IMR-90 (cell line): Measurements from ENCODE around the gene GAREM1. TPM values are rescaled to one million over a fixed set of nuclear protein-coding genes. Genes with fewer than 3 reads are reported as not detected.

Source experiments
- ATAC-seq: fragments of 200-7000 bp; cut with Tn5 transposase; 2 replicates; pipeline ENCODE4 v1.9.1; 2020; ENCODE audit warnings: low read depth, mild to moderate bottlenecking, moderate library complexity
- BruUV-seq: library from RNA; stranded (reverse); fragments of 400-500 nt; replicated peaks from 2 replicates; lab custom pipeline; 2021; lab: Mats Ljungman, UMichigan
- CTCF ChIA-PET: fragments of 300-600 bp; formaldehyde crosslinking; extraction: SDS; loops from one replicate; lab custom pipeline; 2021; ENCODE audit warnings: antibody characterized with exemption; lab: Yijun Ruan, JAX
- POLR2A ChIA-PET: fragments of 300-600 bp; sonication (Branson Sonifier 250); formaldehyde crosslinking; loops from one replicate; lab custom pipeline; 2022; ENCODE audit warnings: antibody characterized with exemption; ENCODE audit not compliant: unreplicated experiment; lab: Charles Lee
- DNase-seq: peaks from one replicate; pipeline ENCODE4 v3.0.0; 2013
- H2AFZ ChIP-seq: replicated peaks from 2 replicates; pipeline ENCODE3; 2013; ENCODE audit warnings: low read length, mild to moderate bottlenecking; ENCODE audit not compliant: poor library complexity
- H2AK5ac ChIP-seq: 2 replicates; pipeline ENCODE4 v1.6.1; 2013; ENCODE audit warnings: low read depth, low read length, inconsistent platforms
- H2AK9ac ChIP-seq: replicated peaks from 2 replicates; pipeline ENCODE3; 2013; ENCODE audit warnings: mild to moderate bottlenecking, low read depth, low read length, moderate library complexity; ENCODE audit not compliant: poor library complexity
- H2BK120ac ChIP-seq: 2 replicates; pipeline ENCODE4 v1.6.1; 2013; ENCODE audit warnings: low read depth, low read length, inconsistent platforms
- H2BK15ac ChIP-seq: 3 replicates; pipeline ENCODE4 v1.6.1; 2013; ENCODE audit warnings: low read depth, low read length, inconsistent platforms
- H2BK20ac ChIP-seq: 2 replicates; pipeline ENCODE4 v1.6.1; 2013; ENCODE audit warnings: low read depth, mild to moderate bottlenecking, inconsistent platforms, low read length, moderate library complexity
- H2BK5ac ChIP-seq: 2 replicates; pipeline ENCODE4 v1.6.1; 2013; ENCODE audit warnings: mild to moderate bottlenecking, low read depth, low read length, inconsistent platforms; ENCODE audit not compliant: poor library complexity, severe bottlenecking
- H3K14ac ChIP-seq: replicated peaks from 2 replicates; pipeline ENCODE4 v1.6.1; 2013; ENCODE audit warnings: low read depth, low read length, inconsistent platforms
- H3K18ac ChIP-seq: 2 replicates; pipeline ENCODE4 v1.6.1; 2013; ENCODE audit warnings: low read depth, low read length, control low read depth
- H3K23ac ChIP-seq: 2 replicates; pipeline ENCODE4 v1.6.1; 2013; ENCODE audit warnings: low read depth, low read length, inconsistent platforms
- H3K27ac ChIP-seq: 2 replicates; pipeline ENCODE4 v1.5.1; 2013; ENCODE audit warnings: mild to moderate bottlenecking, control low read depth, low read length; ENCODE audit not compliant: insufficient read depth
- H3K27me3 ChIP-seq: 2 replicates; pipeline ENCODE4 v1.6.1; 2013; ENCODE audit warnings: low read length; ENCODE audit not compliant: control insufficient read depth, insufficient read depth
- H3K36me3 ChIP-seq: 2 replicates; pipeline ENCODE4 v1.6.1; 2013; ENCODE audit warnings: low read length, mixed read lengths; ENCODE audit not compliant: control insufficient read depth, insufficient read depth
- H3K4ac ChIP-seq: 2 replicates; pipeline ENCODE4 v1.6.1; 2013; ENCODE audit warnings: low read depth, low read length, inconsistent platforms
- H3K4me1 ChIP-seq: 2 replicates; pipeline ENCODE4 v1.6.1; 2013; ENCODE audit warnings: low read length, mixed read lengths; ENCODE audit not compliant: control insufficient read depth, insufficient read depth
- H3K4me2 ChIP-seq: 2 replicates; pipeline ENCODE4 v1.6.1; 2013; ENCODE audit warnings: low read depth, mild to moderate bottlenecking, control low read depth, low read length, moderate library complexity
- H3K4me3 ChIP-seq: 2 replicates; pipeline ENCODE4 v1.5.1; 2013; ENCODE audit warnings: low read depth, mild to moderate bottlenecking, control low read depth, low read length, moderate library complexity; ENCODE audit not compliant: insufficient read depth
- H3K56ac ChIP-seq: 2 replicates; pipeline ENCODE4 v1.6.1; 2013; ENCODE audit warnings: low read length, inconsistent platforms; ENCODE audit not compliant: insufficient read depth; ENCODE audit errors: extremely low read depth
- H3K79me1 ChIP-seq, 2 experiments: 2 replicates each; pipeline ENCODE4 v1.6.1; 2013; ENCODE audit warnings: low read length in 2 of 2, inconsistent platforms in 1 of 2, low read depth in 1 of 2
- H3K9ac ChIP-seq: 2 replicates; pipeline ENCODE4 v1.6.1; 2013; ENCODE audit warnings: low read depth, low read length, control low read depth
- H3K9me1 ChIP-seq: 2 replicates; pipeline ENCODE4 v1.6.1; 2013; ENCODE audit warnings: low read length, inconsistent platforms; ENCODE audit not compliant: insufficient read depth
- H3K9me3 ChIP-seq: 2 replicates; pipeline ENCODE4 v1.6.1; 2013; ENCODE audit warnings: low read length; ENCODE audit not compliant: control insufficient read depth, insufficient read depth
- H4K20me1 ChIP-seq: 2 replicates; pipeline ENCODE4 v1.6.1; 2013; ENCODE audit warnings: low read length, inconsistent platforms; ENCODE audit not compliant: insufficient read depth
- H4K5ac ChIP-seq: 2 replicates; pipeline ENCODE4 v1.6.1; 2013; ENCODE audit warnings: mild to moderate bottlenecking, low read depth, low read length, control low read depth
- H4K8ac ChIP-seq, 2 experiments: 2 replicates each; pipeline ENCODE4 v1.6.1; 2013; ENCODE audit warnings: low read depth in 2 of 2, low read length in 2 of 2, control low read depth in 1 of 2, inconsistent platforms in 1 of 2
- H4K91ac ChIP-seq: 2 replicates; pipeline ENCODE4 v1.6.1; 2013; ENCODE audit warnings: low read depth, low read length, inconsistent platforms; ENCODE audit not compliant: insufficient read depth
- BHLHE40 ChIP-seq: fragments of 150-350 bp; IDR thresholded peaks from 2 replicates; pipeline ENCODE4 v1.6.1; 2016; ENCODE audit warnings: mild to moderate bottlenecking, low read depth, low read length
- CEBPB ChIP-seq: IDR thresholded peaks from 2 replicates; pipeline ENCODE4 v1.6.1; 2012; ENCODE audit warnings: low read depth, low read length, improper control_type of control experiment
- CHD1 ChIP-seq: IDR thresholded peaks from 2 replicates; pipeline ENCODE4 v1.6.1; 2012; ENCODE audit warnings: low read depth, low read length, improper control_type of control experiment
- FOS ChIP-seq: fragments of 150-350 bp; IDR thresholded peaks from 2 replicates; pipeline ENCODE4 v1.6.1; 2016; ENCODE audit warnings: low read depth, low read length
- MAFK ChIP-seq: IDR thresholded peaks from 2 replicates; pipeline ENCODE4 v1.6.1; 2012; ENCODE audit warnings: low read depth, low read length, improper control_type of control experiment
- MAZ ChIP-seq: IDR thresholded peaks from 2 replicates; pipeline ENCODE4 v1.6.1; 2012; ENCODE audit warnings: low read depth, mild to moderate bottlenecking, low read length, improper control_type of control experiment, moderate library complexity, borderline replicate concordance
- MXI1 ChIP-seq: IDR thresholded peaks from 2 replicates; pipeline ENCODE4 v1.6.1; 2012; ENCODE audit warnings: low read depth, mild to moderate bottlenecking, low read length, moderate library complexity, borderline replicate concordance
- NFE2L2 ChIP-seq: fragments of 150-350 bp; IDR thresholded peaks from 2 replicates; pipeline ENCODE4 v1.6.1; 2016; ENCODE audit warnings: low read depth, mild to moderate bottlenecking, low read length
- POLR2A ChIP-seq: IDR thresholded peaks from 2 replicates; pipeline ENCODE4 v1.6.1; 2012; ENCODE audit warnings: mild to moderate bottlenecking, low read depth, low read length
- RAD21 ChIP-seq: IDR thresholded peaks from 2 replicates; pipeline ENCODE4 v1.6.1; 2012; ENCODE audit warnings: low read length, improper control_type of control experiment
- RCOR1 ChIP-seq: IDR thresholded peaks from 2 replicates; pipeline ENCODE4 v1.6.1; 2012; ENCODE audit warnings: mild to moderate bottlenecking, low read length, improper control_type of control experiment; ENCODE audit not compliant: insufficient replicate concordance
- RFX5 ChIP-seq: IDR thresholded peaks from 2 replicates; pipeline ENCODE4 v1.8.0; 2012; ENCODE audit warnings: low read depth, mild to moderate bottlenecking, low read length, moderate library complexity
- SMC3 ChIP-seq: fragments of 150-350 bp; IDR thresholded peaks from 2 replicates; pipeline ENCODE4 v1.6.1; 2016; ENCODE audit warnings: low read depth, mild to moderate bottlenecking, antibody characterized with exemption, low read length, moderate library complexity
- USF2 ChIP-seq: fragments of 150-350 bp; IDR thresholded peaks from 2 replicates; pipeline ENCODE4 v1.6.1; 2017; ENCODE audit warnings: mild to moderate bottlenecking, antibody characterized with exemption, low read length, low read depth
- WGBS, 2 experiments: methylation state at CpG; one replicate each; pipeline versions ENCODE4 v1.1.5 to v1.1.7; 2013; ENCODE audit warnings: missing lambda C conversion rate in 2 of 2; ENCODE audit not compliant: insufficient read length in 1 of 2; ENCODE audit errors: extremely low coverage in 2 of 2; 5-methylcytosine and 5-hydroxymethylcytosine counted together
- dilution Hi-C: fragments of 300-500 bp; cut with HindIII; formaldehyde crosslinking; loops from one replicate; pipeline ENCODE4 v1.14.3; 2018; ENCODE audit warnings: low sequenced_read_pairs; ENCODE audit not compliant: unreplicated experiment
- in situ Hi-C: fragments of 300-500 bp; cut with MboI; formaldehyde crosslinking; loops from 3 replicates; pipeline ENCODE4 v1.14.3; 2019; ENCODE audit warnings: low sequenced_read_pairs, inconsistent platforms, mixed read lengths
- intact Hi-C: fragments of 100-400 bp; cut with micrococcal nuclease; formaldehyde crosslinking; loops from 2 replicates; pipeline ENCODE4 v1.10.0; 2022
- polyA plus RNA-seq, 3 experiments: library from polyadenylated mRNA; depleted of rRNA; stranded (reverse); fragments of >200 nt; gene quantifications; 2 replicates each; pipeline ENCODE4 v1.2.3, GENCODE V29; 2012; ENCODE audit warnings: low replicate concordance in 1 of 3
- total RNA-seq: library from RNA; depleted of rRNA; stranded (reverse); fragments of >200 nt; gene quantifications from 2 replicates; pipeline ENCODE4 v1.2.3, GENCODE V29; 2012
- TF ChIP-seq, protein P1 (sequence below): fragments of 150-350 bp; IDR thresholded peaks from 2 replicates; pipeline ENCODE4 v1.6.1; 2016; ENCODE audit warnings: low read depth, mild to moderate bottlenecking, low read length, moderate library complexity, borderline replicate concordance
- TF ChIP-seq, protein P2 (sequence below): conservative IDR thresholded peaks from 2 replicates; pipeline ENCODE4 v1.5.1; 2012; ENCODE audit warnings: mild to moderate bottlenecking, low read depth, low read length, improper control_type of control experiment

The GAREM1 gene
- total and polyA plus RNA-seq, 2 of the 4 experiments (the other 2 are of a cell fraction) = 1.4 to 2.3 TPM

DNA sequence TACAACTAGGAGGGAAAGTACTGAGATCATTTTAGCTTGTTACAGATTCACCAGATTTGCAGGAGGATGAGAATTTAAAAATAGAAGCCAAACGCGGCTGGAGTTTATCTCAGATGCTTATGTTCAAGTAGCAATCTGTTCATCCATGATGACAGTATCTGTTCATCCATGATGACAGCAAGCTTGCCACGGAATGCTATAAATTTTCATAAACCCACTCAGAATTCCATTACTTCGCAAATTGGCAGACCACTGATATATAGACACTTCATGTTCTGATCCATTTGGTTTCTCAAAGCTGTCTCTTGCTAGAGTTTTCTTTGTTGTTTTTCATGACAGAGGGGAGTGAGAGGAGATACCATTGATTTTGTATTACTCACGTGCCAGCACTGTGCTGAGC, 84.2 kb downstream of the GAREM1 start:
- no peak overlapping the region for H3K23ac ChIP-seq
- ChIA-PET POLR2A (no interaction called here), CTCF (no interaction called here)
- H4K20me1 ChIP-seq = no peaks in the 10 kb centered on the region
- in situ Hi-C loops (no loop called here), dilution Hi-C loops (no loop called here), intact Hi-C loops (loop anchor here (5.0 to 10.0 kb wide), 2 partner anchors 41 to 292 kb away; partner anchors contain the start of gene RNF138)
- H2BK20ac ChIP-seq = no peak overlapping the region
- H4K8ac ChIP-seq = no peak overlapping the region
- no peak overlapping the region for H2AK5ac ChIP-seq
- no peak overlapping the region for H2BK15ac ChIP-seq
- no peak overlapping the region for H4K91ac ChIP-seq
- no peak for DNase-seq
- no peak overlapping the region for H3K9ac ChIP-seq
- H3K36me3 ChIP-seq = no peaks in the 10 kb centered on the region
- no peaks in the 10 kb centered on the region for H3K27me3 ChIP-seq
- no peak overlapping the region for H3K56ac ChIP-seq
- no peak overlapping the region for H3K27ac ChIP-seq
- H3K18ac ChIP-seq = no peak overlapping the region
- no CpG with 5 or more reads among the region's 5 CpGs for WGBS, 2 experiments
- TF ChIP-seq CEBPB = no peak
- TF ChIP-seq CHD1 = no peak
- no peak for TF ChIP-seq FOS
- TF ChIP-seq SMC3 = no peak
- TF ChIP-seq, protein P1, sequence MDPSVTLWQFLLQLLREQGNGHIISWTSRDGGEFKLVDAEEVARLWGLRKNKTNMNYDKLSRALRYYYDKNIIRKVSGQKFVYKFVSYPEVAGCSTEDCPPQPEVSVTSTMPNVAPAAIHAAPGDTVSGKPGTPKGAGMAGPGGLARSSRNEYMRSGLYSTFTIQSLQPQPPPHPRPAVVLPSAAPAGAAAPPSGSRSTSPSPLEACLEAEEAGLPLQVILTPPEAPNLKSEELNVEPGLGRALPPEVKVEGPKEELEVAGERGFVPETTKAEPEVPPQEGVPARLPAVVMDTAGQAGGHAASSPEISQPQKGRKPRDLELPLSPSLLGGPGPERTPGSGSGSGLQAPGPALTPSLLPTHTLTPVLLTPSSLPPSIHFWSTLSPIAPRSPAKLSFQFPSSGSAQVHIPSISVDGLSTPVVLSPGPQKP = no peak
- TF ChIP-seq, protein P2, sequence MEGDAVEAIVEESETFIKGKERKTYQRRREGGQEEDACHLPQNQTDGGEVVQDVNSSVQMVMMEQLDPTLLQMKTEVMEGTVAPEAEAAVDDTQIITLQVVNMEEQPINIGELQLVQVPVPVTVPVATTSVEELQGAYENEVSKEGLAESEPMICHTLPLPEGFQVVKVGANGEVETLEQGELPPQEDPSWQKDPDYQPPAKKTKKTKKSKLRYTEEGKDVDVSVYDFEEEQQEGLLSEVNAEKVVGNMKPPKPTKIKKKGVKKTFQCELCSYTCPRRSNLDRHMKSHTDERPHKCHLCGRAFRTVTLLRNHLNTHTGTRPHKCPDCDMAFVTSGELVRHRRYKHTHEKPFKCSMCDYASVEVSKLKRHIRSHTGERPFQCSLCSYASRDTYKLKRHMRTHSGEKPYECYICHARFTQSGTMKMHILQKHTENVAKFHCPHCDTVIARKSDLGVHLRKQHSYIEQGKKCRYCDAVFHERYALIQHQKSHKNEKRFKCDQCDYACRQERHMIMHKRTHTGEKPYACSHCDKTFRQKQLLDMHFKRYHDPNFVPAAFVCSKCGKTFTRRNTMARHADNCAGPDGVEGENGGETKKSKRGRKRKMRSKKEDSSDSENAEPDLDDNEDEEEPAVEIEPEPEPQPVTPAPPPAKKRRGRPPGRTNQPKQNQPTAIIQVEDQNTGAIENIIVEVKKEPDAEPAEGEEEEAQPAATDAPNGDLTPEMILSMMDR = no peak
- TF ChIP-seq BHLHE40 = no peak
- no peak for TF ChIP-seq NFE2L2
- no peak for TF ChIP-seq RFX5
- no peak for TF ChIP-seq RAD21
- no peak for TF ChIP-seq USF2
- no peak for TF ChIP-seq RCOR1
- no peak for TF ChIP-seq MAZ
- TF ChIP-seq MAFK = no peak
- no peak for TF ChIP-seq MXI1
- no peak for TF ChIP-seq POLR2A
- no peaks in the 10 kb centered on the region for H3K79me1 ChIP-seq
- no peak overlapping the region for H4K5ac ChIP-seq
- ATAC-seq = no peak
- peaks cover 4% of the 10 kb centered on the region; the same call in 1 of the 2 replicates for H3K4me1 ChIP-seq
- BruUV-seq = no TSS peak
- H2AK9ac ChIP-seq = no peak overlapping the region
- H2BK5ac ChIP-seq = no peak overlapping the region
- H3K4ac ChIP-seq = no peak overlapping the region
- H3K4me2 ChIP-seq = no peak overlapping the region
- no peak overlapping the region for H3K4me3 ChIP-seq
- H3K9me3 ChIP-seq = no peaks in the 10 kb centered on the region
- peaks cover 6% of the 10 kb centered on the region; the same call in 1 of the 2 replicates for H3K9me1 ChIP-seq
- H2AFZ ChIP-seq = no peak overlapping the region
- no peak overlapping the region for H2BK120ac ChIP-seq
- no peak overlapping the region for H3K14ac ChIP-seq
